ENCODE data around the gene IRS2.

DNA sequence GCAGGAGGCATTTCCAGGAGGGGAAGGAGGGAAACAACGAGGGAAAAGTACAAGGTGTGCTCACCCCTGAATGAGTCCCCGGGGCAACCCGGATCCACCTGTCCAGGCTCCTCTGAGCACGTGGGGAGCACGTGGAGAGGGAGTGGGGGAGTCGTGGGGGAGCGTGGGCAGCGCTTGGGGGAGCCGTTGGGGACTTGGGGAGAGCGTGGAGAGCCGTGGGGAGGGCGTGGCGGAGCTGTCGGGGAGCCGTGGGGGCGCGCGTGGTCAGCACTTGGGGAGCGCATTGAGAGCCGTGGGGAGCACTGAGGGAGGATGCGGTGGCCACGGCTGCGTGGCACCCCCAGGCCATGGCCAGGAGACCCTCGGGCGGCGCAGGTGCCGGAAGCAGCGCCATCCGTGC lies 52.8 kb downstream of the IRS2 start:
- TF ChIP-seq, protein P1, sequence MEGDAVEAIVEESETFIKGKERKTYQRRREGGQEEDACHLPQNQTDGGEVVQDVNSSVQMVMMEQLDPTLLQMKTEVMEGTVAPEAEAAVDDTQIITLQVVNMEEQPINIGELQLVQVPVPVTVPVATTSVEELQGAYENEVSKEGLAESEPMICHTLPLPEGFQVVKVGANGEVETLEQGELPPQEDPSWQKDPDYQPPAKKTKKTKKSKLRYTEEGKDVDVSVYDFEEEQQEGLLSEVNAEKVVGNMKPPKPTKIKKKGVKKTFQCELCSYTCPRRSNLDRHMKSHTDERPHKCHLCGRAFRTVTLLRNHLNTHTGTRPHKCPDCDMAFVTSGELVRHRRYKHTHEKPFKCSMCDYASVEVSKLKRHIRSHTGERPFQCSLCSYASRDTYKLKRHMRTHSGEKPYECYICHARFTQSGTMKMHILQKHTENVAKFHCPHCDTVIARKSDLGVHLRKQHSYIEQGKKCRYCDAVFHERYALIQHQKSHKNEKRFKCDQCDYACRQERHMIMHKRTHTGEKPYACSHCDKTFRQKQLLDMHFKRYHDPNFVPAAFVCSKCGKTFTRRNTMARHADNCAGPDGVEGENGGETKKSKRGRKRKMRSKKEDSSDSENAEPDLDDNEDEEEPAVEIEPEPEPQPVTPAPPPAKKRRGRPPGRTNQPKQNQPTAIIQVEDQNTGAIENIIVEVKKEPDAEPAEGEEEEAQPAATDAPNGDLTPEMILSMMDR (IDR thresholded peaks at IDR 0.05; ENCODE audit: insufficient read depth, low read depth, low read length): no peak
- TF ChIP-seq EZH2 (IDR thresholded peaks at IDR 0.05; ENCODE audit: insufficient read depth, low read length): no peak

All from astrocyte (in vitro differentiated cells and primary cell).